ENCODE results near the gene NPAS2.

The NPAS2 gene

DNA sequence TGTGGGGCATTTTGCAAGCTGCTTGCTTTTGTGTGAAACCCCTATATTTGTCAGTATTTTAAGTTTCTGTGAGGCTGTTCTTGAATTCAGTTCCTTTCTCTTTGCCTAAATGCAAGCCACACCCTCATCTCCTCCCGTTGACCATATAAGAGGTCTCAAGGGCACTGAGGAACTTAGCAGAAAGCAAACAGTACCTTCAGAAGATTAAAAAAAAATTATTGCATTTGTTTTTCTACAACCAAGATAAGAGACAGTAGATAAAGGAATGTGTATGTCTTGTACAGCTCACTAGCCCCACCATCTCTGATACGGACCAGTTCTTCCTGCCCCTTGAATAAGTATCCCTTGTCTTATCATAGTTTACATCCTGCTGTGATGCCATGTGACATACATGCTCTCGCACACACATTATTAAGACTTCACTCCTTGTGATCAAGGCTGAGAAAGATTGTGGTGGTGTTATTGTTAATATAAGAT is 64.2 kb downstream of the NPAS2 start:
- no peak for DNase-seq (ENCODE audit: low read depth)

DNA sequence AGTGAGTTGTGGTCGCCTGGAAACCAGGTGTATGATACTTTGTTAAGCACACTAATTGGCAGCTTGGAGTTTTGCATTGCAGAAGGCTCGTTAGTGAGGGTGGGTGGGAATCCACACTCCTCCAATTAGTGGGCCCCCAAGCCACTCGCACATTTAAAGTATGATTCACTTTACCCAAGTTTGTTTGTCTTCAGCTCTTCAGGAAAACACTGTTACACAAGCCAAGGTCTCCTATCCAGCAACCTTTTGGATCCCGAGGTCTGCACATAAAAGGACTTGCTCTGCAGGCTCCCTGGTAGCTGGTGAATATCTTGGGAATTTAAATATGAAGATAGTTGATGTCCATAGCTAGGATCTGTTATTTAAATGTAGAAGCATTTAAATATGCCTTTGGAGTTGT is 66.1 kb downstream of the NPAS2 start:
- DNase-seq (ENCODE audit: low read depth) = no peak

DNA sequence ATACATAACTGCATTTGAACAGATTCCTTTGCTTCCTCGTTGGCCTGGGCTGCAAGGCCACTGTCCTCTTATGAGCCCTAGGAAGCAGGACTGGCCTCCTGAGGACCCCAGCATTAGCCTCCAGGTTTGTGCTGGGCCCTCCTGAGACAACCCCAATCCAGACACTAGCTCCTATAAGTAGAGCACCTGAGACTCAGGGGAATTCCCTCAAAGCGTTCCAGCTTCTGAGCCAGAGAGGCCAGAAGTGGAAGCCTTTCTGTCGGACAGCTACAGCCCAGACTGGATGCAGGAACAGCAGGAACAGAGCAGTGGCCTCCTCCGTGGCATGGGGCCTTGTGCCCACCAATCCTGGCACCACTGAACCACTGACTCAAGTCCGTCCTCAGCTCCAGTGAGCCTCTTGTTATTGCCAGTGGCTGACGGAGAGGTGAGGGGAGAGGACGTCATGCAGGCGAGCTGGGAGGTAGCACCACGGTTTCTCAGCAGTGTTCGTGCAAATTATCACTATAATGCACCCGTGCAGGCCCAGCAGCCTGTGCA is 67.2 kb downstream of the NPAS2 start:
- DNase-seq (ENCODE audit: low read depth) = no peak

DNA sequence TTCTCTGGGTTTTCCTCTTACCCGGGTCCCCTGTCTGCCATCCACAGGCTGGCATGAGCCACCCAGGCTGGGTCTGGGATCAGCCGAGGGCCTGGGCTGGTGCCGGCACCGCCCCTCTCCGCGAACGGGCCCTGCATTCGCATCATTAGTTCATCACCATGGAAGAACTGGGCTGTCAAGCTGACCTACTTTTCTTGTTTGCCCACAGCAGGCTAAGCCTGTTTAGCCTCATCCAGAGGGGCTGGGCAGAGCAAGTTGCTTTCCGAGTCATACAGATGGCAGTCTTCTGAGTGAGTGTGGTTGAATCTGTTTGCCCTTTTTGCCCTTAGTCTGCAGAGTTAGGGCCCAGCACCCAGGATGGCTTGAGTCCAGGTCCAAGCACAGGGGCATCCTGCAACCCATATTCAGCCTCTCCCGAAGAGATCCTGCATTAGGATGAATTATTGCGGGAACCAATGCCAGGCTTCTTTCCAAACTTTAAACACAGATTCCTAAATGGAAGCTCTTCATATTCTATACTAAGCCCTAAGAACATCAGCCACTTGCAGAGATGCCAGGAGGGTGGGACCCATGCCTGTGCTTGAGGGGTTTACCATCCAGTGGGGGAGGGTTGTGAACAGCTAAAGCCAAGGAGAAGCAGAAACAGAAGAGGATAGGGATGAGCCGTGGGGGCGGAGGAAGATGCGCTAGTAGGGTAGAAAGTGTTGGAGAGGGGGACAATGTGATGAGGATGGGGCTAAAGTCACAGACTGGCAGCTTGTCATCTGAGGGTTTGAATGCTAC is 68.0 kb downstream of the NPAS2 start:
- DNase-seq (ENCODE audit: low read depth) = no peak

DNA sequence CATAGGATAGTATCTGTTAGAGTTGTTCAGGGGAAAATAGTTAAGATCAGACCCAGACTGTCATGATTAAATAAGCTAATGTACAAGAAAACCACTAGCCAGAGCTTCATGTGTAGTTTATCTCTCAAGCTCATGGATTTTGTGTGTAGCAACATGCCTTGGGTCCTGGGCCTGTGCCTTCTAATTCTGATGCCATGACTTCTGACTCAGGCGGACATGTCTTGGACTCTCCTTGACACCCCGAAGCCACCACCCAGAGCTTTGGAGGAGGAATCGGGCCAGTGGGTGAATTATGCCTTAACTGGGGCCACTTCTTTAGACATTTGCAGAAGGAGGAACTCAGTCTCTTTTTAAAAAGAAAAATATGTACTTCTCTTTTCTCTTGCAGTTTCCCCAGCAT is 68.7 kb downstream of the NPAS2 start:
- DNase-seq (ENCODE audit: low read depth) = no peak

DNA sequence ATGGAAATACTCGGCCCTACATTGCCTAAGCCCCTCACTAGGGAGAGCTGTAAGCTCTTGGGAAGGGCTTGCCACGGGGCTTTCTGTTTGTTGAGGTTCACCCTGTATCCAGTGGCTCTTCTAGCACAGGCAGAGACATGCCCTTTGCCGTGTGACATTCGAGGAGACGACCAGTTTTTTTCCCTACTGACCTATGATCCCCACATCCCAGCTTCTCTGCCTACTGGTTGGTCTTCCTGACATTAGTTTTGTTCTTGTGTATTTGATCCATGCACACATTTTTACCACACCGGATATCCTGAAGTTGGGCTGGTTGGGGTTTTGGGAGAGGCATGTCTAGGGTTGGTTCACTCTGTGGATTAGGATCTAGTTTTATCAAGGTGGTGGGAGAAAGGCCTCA is 69.3 kb downstream of the NPAS2 start:
- DNase-seq (ENCODE audit: low read depth) = no peak

DNA sequence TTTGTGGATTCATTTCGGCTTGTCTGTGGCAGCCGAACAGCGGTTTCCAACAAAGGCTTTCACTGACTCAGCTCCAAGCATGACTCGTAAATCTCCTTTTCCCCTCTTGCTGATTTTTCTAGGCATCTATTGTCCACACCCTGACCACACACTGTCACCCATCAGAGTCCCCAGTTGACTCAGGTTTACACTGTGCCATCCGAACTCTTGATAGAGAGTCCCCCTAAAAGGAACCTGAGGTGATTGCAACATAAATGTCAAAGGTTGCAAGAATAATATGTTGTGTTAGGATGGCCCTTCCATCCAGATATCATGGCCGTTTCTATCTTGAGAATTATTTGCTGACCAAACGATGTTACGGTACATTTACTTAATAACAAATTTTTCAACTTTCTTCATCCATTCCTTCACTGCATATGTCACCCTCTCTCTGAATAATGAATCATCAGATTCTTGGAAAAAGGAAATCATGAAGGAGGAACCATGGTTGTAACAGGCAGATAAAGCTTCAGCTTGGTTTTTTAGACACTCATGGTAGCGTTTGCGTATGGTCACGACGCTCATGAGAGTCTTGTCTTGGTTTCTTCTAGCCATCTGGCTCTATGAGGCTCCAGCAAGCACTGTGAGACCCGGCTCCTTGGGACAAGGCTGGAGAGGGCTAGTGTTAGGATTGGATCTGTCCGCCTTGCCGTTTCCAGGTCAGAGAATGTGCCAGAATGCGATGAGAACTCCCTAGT is 72.1 kb downstream of the NPAS2 start:
- no peak for DNase-seq (ENCODE audit: low read depth)

DNA sequence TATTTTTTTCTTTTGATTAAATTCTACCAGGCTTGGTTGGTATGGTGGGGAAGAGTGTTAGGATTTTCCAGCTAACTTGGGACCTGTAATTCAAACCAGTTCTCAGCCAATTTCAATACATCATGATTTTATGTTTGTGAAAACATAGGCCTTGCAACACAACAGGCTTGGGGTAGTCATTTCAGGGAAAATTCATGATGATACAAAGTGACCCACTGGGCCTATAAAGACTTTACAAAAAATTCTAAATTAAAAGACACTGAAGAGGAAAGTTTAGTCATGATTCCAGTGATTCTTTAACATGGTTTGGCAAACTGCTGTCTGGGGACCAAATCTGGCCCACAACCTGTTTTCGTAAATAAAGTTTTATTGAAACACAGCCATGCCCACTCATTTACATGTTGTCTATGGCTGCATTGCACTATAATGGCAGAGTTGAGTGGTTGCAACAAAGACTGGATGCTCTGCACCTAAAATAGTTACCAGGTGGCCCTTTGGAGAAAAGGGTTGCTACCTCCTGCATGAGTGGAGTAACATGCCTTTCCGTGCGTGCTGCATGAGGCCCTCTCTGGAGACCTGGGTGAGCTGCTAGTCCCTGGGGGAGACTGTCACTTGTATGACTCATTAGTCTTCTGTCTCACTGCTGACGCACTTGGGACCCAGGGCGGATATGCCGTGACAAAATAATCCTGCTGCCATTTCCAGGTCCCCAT is 73.6 kb downstream of the NPAS2 start:
- DNase-seq (ENCODE audit: low read depth) = no peak

DNA sequence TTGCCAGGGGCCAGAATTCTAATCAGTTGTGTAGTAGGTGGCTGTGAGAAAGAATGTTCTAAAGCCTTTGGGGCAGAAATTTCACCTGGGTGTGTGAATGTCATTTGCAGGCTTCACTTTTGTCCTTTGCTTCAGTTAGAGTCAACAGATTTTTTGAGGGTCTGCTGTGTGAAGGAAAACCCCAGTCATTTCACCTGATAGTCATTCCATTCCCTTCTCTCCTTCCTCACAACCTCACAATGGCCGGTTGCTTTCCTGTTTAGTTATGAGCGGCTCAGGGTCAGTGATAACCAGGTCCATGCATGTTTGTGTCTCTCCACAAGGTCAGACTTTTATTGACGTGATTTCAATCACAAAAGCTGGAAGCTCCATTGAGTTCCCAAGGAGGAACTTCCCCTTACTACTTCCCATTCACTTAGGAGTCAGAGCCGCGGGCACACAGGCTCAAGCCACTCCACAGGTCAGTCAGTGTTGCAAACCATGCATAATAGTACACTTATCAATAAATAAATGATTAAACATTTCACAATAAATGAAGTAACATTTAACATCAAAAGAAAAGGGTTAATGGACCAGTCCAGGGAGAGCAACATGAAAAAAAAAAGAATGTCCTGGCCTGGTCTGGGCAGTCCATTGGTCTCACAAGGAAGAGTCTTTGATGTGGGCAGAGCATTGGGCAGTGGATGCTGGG is 74.3 kb downstream of the NPAS2 start:
- DNase-seq (ENCODE audit: low read depth) = no peak

DNA sequence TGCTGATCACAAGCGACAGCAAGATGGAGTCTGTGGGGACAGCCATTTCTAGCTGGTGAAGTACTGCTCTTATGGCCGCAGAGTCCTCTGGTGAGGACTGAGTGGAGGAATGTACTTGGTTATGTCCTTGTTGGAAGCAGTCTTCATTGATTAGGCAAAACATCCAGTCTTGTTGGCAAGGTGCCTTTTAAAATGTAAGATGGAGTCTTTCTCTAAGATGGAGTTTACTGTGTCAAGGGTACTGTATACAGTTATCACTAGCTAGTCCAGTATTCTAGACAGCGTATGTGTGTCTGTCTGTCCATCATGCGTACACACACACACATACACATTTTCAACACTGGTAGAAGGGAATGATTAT is 74.8 kb downstream of the NPAS2 start:
- DNase-seq (ENCODE audit: low read depth) = no peak

DNA sequence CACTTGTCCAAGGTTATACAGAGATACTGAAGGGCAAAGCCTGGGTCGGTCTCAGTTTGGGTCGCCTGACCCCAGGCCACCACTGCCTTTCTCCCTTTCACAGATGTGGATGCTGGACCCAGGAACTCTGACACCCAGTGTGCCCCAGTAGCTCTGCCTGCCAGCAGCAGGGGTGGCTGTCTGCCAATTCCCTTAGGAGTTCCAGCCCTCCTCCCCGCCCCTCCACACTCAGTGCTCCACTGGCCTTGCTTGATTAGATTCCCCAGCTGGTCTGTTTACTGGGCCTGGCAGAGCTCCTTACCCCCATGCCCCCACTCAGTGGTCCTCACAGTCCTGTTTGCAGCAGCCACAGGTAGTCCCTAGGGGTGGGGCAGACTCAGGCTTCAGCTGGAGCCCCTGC is 75.5 kb downstream of the NPAS2 start:
- DNase-seq (ENCODE audit: low read depth) = no peak

DNA sequence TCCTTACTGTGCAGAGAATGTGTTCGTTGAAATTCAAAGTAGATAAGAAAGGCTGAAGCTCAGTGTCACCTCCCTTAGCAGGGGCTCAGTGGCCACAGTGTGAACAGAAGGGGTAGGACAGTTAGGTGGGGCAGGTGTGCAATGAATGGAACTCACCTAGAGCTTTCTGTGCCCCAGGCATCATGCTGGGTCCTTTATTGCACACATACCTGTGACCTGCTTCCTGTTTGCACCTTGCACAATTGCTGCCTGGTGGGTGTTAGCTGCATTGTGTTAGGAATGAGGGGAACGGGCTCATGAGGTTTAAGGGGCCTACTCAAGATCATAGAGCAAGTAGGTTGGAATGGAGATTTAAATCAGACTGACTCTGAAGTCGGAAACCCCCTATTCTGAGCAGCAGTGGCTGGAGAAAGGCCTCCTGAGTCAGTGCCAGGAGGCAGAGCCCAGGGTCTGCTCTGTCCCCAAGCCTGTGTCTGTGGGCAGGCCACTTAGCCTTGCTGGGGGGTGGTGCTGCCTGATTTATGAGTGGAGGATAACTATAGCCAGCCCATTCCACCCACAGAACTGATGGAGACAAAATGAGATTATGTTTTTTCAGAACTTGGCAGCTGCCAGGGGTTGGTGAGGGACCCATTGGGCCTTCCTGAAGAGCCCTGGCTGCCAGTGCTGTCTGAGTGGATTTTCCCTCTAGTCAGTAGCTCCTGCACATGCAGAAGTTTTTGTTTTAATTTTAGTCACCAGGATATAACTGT is 76.2 kb downstream of the NPAS2 start:
- no peak for DNase-seq (ENCODE audit: low read depth)

DNA sequence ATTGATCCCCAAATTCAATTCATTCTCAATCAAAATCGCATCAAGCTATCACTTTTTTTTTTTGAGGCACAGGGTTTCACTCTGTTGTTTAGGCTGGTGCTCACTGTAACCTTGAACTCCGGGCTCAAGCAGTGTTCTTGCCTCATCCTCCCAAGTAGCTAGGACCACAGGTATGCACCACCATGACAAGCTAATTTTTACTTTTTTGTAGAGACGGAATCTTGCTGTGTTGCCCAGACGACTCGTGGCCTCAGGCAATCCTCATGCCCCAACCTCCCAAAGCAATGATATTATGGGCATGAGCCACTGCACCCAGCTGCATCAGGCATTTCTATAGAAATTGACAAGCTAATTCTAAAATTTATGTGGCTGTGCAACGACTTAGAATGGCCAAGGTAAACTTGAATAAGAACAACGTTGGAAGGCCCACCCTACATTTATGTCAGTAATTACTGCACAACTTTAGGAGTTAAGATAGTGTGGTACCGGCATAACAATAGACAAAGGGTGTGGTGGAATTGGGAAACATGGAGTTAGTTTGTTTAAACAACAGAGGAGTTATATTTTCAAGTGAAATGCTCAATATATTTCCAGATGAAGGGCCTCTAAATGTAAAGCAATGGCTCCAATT is 78.2 kb downstream of the NPAS2 start:
- no peak for DNase-seq (ENCODE audit: low read depth)

DNA sequence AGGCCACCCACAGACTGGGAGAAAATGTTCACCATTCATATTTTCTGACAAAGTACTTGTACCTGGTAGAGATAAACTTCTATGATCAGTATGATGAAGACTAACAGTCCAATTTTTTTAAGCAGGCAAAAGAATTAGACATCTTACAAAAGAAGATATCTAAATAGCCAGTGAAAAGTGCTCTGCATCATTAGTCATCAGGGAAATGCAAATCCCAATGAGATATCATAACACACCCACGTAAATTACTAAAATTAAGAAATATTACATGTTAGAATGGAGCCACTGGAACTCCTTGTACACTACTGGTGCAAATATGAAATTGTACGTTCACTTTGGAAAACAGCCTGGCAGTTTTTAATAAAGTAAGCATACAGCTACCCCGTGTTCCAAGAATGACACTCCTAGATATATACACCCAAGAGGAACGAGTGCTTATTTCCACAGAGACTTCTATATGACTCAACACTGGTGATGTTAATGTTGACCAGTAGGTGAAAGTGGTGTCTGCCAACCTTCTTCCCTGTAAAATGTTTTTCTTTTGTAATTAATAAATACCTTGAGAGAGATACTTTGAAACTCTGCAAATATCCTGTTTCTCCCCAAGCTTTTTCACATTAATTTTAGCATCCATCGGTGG is 80.3 kb downstream of the NPAS2 start:
- no peak for DNase-seq (ENCODE audit: low read depth)

DNA sequence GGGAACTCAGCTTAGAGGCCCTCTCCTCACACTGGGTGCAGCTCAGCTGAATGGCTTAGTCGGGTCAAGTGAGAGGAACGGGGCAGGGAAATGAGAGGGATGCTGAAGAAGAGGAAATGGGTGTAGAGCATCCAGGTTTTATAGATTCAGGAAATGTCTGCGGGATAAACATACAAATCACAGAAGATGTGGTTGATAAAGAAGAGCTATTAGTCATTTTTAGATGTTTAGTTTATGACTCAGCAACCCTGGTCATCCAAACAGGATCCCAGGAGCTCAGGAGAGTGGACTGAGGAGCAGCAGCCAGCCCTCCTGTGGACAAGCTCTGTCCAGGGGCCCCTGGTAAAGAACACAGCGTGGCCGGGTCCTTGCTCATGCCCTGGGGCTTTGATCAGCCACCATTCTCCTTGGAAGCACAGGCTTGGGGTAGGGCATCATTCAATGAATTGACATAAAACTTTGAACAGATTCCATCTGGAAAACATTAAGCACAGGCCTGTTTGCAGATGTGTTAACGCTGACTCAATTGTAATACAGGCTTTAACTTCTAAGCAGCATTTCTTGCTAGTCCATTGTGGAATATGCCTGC is 83.0 kb downstream of the NPAS2 start:
- DNase-seq (ENCODE audit: low read depth) = no peak

DNA sequence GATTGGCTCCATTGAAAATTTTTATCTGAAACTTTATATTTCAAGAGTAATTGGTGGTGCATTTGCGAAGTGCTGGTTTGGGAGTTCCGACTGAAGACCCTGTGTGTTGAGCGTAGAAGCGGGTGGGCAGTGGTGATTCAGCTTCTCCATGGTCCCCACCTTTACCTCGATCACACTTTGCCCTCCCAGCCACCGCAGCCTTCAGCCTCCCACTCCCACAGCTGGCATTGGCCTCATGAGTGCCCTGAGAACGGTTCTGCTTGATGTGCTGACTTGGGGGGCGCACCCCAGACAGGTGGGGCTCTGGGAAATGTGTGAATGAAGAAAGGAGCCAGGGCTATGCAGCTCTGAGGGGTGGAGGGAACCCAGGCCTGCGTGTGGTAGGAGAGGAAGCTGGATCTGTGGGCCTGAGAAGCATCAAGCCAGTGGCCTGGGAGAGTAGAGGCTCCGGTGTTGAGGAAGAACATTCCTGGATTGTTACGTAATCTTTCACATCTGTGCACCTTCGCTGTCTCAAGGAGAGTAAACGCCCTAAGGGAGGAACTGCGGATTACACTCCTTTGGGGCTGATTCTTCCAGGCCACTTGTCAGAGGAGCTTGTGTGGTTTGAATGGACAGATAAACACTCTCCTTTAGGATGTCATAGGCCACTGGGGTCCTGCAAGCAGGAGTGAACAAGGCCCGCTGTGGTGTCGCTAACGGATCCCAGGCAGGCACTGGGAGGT is 83.8 kb downstream of the NPAS2 start:
- DNase-seq (ENCODE audit: low read depth) = no peak

DNA sequence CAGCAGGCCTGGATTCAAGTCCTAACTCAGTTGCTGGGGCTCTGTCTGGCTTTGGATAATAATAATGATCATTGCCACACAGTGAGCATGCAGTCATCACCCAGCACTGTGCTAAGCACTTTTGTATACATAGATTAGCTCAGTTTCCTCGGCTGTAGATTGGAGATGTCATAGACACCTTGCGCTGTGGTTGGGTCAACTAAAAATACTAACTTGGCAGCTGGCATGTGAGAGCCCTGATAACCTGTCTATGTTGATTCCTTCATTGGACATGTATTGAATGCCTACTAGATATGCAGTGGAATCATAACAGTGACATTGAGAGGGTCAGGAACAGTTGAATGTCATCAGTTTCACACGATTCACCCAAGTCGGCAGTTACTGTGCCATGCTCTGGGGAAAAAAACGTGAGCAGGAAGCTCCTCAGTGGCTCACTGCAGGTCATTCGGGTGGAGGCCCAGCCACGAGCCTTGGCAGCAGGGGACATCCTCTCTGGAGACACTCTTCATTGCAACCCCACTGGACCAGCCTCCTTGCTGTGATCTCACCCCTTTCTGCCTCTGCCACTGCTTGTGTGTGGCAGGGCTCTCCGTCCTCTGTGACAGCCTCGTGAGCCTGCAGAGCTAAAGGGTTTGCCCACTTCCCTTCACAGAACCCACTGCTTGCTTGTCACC is 85.3 kb downstream of the NPAS2 start:
- DNase-seq (ENCODE audit: low read depth) = no peak

DNA sequence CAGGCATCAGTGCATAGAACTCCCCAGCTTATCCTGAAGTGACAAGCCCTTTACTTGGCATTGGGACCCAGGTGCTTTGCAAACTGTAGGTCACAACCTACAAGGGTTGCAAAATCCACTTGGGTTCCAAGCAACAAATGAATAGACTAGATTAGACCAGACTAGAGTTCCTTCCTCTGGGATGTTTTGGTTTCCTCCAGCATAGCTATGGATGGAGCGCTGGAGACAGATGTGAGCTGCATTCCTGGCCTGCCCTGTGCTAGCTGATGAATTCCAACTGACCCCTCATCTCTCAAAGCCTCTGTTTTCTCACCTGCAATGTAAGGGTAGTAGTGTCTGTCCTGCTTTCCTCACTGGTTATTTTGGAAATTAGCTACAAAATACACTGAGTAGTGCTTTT is 86.2 kb downstream of the NPAS2 start:
- DNase-seq (ENCODE audit: low read depth) = no peak

DNA sequence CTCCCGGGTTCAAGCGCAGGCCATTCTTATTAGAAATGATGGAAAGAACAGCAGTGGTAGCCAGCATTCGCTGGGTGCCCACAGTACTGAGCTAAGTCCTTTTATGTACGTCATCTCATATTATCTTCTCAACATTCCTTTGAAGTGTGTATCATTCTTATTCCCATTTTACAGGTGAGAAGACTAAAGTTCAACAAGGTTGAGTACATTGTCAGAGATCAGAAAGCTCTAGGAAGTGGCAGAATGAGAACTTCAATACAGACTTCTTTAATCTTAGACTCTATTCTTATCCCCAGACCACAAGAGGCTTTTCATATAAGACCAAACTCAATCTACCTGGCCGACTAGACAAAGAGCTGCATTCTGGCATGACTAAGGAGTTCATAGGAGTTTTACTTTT is 86.7 kb downstream of the NPAS2 start:
- DNase-seq (ENCODE audit: low read depth) = no peak

Measured in activated T-helper 1 cell treated with Interleukin-2 at 50 U/mL for 16 hours (primary cell).